Osteoblast (primary cell): ENCODE results near the gene COL15A1. TPM values are rescaled to one million over a fixed set of nuclear protein-coding genes. Genes with fewer than 3 reads are reported as not detected.

Source experiments
- DNase-seq: peaks from one replicate; pipeline ENCODE4 v3.0.0; 2011; ENCODE audit warnings: low spot score, mixed read lengths; ENCODE audit not compliant: insufficient read length; ENCODE audit errors: missing footprints
- H2AFZ ChIP-seq: 2 replicates; pipeline ENCODE4 v1.6.0; 2011; ENCODE audit warnings: mild to moderate bottlenecking, low read length
- H3K27ac ChIP-seq: 2 replicates; pipeline ENCODE4 v1.5.1; 2011; ENCODE audit warnings: mild to moderate bottlenecking, low read depth, low read length, moderate library complexity
- H3K27me3 ChIP-seq: 2 replicates; pipeline ENCODE4 v1.6.0; 2012; ENCODE audit warnings: mild to moderate bottlenecking, control low read depth, inconsistent platforms, low read length, moderate library complexity; ENCODE audit not compliant: insufficient read depth
- H3K36me3 ChIP-seq: 2 replicates; pipeline ENCODE4 v1.5.1; 2011; ENCODE audit warnings: mild to moderate bottlenecking, low read length, control low read depth, moderate library complexity; ENCODE audit not compliant: insufficient read depth
- H3K4me1 ChIP-seq: 2 replicates; pipeline ENCODE4 v1.5.1; 2011; ENCODE audit warnings: mild to moderate bottlenecking, low read length, control low read depth, moderate library complexity; ENCODE audit not compliant: insufficient read depth
- H3K4me2 ChIP-seq: 2 replicates; pipeline ENCODE4 v1.6.0; 2011; ENCODE audit warnings: mild to moderate bottlenecking, low read length; ENCODE audit not compliant: insufficient read depth
- H3K4me3 ChIP-seq: fragments of 200-600 bp; sonication (generic); 3 replicates; pipeline ENCODE4 v1.5.1; 2012; ENCODE audit warnings: mild to moderate bottlenecking, low read length, inconsistent platforms; ENCODE audit not compliant: insufficient read depth
- H3K79me2 ChIP-seq: 2 replicates; pipeline ENCODE4 v1.6.0; 2012; ENCODE audit warnings: mild to moderate bottlenecking, low read length, control low read depth, inconsistent platforms; ENCODE audit not compliant: insufficient read depth
- H3K9me3 ChIP-seq: 2 replicates; pipeline ENCODE4 v1.5.1; 2011; ENCODE audit warnings: low read depth, low read length, control low read depth
- H4K20me1 ChIP-seq: 2 replicates; pipeline ENCODE4 v1.6.0; 2012; ENCODE audit warnings: mild to moderate bottlenecking, low read length, control low read depth; ENCODE audit not compliant: insufficient read depth
- CTCF ChIP-seq: IDR thresholded peaks from 2 replicates; pipeline ENCODE4 v1.5.1; 2011; ENCODE audit warnings: mild to moderate bottlenecking, low read depth, low read length, moderate library complexity; ENCODE audit errors: extremely low read depth
- total RNA-seq: library from RNA; depleted of rRNA; stranded (reverse); fragments of >200 nt; gene quantifications from 2 replicates; pipeline ENCODE4 v1.2.3, GENCODE V29; 2012

COL15A1 gene
- total RNA-seq, 1 donor = 29.3 TPM

GRCh38 chr9:99018653-99019052 lies 74.9 kb downstream of the COL15A1 start:
- peak overlapping the region; percentile 97 for H3K27ac ChIP-seq
- no peaks in the 10 kb centered on the region for H3K79me2 ChIP-seq
- no peaks in the 10 kb centered on the region for H3K36me3 ChIP-seq
- no peaks in the 10 kb centered on the region for H3K27me3 ChIP-seq
- H4K20me1 ChIP-seq = no peaks in the 10 kb centered on the region
- no peak overlapping the region for H3K4me2 ChIP-seq
- no peak for DNase-seq
- H3K9me3 ChIP-seq = no peaks in the 10 kb centered on the region
- peaks cover 24% of the 10 kb centered on the region for H3K4me1 ChIP-seq
- no peak for TF ChIP-seq CTCF
- H2AFZ ChIP-seq = no peak overlapping the region
- H3K4me3 ChIP-seq = no peak overlapping the region

- Histone ChIP-seq H3K79me2 (no peaks in the 10 kb centered on the region), H3K4me3 (no peak overlapping the region), H3K4me1 (peaks cover 26% of the 10 kb centered on the region), H3K27ac (peak overlapping the region; percentile 97), H4K20me1 (no peaks in the 10 kb centered on the region), H3K9me3 (no peaks in the 10 kb centered on the region), H3K27me3 (no peaks in the 10 kb centered on the region), H2AFZ (peak overlapping the region; percentile 4), H3K4me2 (peak overlapping the region; percentile 35), H3K36me3 (no peaks in the 10 kb centered on the region)
- DNase-seq = peak; percentile 89
- no peak for TF ChIP-seq CTCF
Measured at GRCh38 chr9:99019510-99020331, 76.0 kb downstream of the COL15A1 start.

- TF ChIP-seq CTCF = no peak
- Histone ChIP-seq H3K9me3 (no peaks in the 10 kb centered on the region), H3K4me3 (no peak overlapping the region), H3K79me2 (no peaks in the 10 kb centered on the region), H4K20me1 (no peaks in the 10 kb centered on the region), H3K27me3 (no peaks in the 10 kb centered on the region), H3K36me3 (no peaks in the 10 kb centered on the region), H2AFZ (no peak overlapping the region), H3K4me2 (no peak overlapping the region), H3K4me1 (peaks cover 32% of the 10 kb centered on the region), H3K27ac (peak overlapping the region; percentile 97)
- DNase-seq = peak; percentile 6
Measured at GRCh38 chr9:99020786-99021436, 77.2 kb downstream of the COL15A1 start.

GRCh38 chr9:99021512-99021911 lies 77.8 kb downstream of the COL15A1 start:
- H2AFZ ChIP-seq = no peak overlapping the region
- no peaks in the 10 kb centered on the region for H3K79me2 ChIP-seq
- TF ChIP-seq CTCF = no peak
- H3K27me3 ChIP-seq = no peaks in the 10 kb centered on the region
- H3K9me3 ChIP-seq = no peaks in the 10 kb centered on the region
- H3K27ac ChIP-seq = no peak overlapping the region
- no peaks in the 10 kb centered on the region for H4K20me1 ChIP-seq
- peak; percentile 57 for DNase-seq
- no peaks in the 10 kb centered on the region for H3K36me3 ChIP-seq
- H3K4me1 ChIP-seq = peaks cover 35% of the 10 kb centered on the region
- H3K4me2 ChIP-seq = no peak overlapping the region
- H3K4me3 ChIP-seq = no peak overlapping the region
